K562 (cell line): ENCODE results near the gene PIANP. TPM values are rescaled to one million over a fixed set of nuclear protein-coding genes. Genes with fewer than 3 reads are reported as not detected.

ENCODE experiments used
- CTCF ChIP-seq, 3 experiments: IDR thresholded peaks in 2 of 3; conservative IDR thresholded peaks in 1 of 3; 2 replicates each; pipeline ENCODE4 v1.5.1; 2011 to 2012; ENCODE audit warnings: low read length in 3 of 3, mild to moderate bottlenecking in 3 of 3, control low read depth in 2 of 3, improper control_type of control experiment in 1 of 3, inconsistent platforms in 1 of 3, low read depth in 1 of 3, mixed read lengths in 1 of 3, moderate library complexity in 1 of 3; ENCODE audit not compliant: insufficient read depth in 2 of 3
- GMEB1 ChIP-seq: fragments of 250-450 bp; sonication (Bioruptor Pico); IDR thresholded peaks from 2 replicates; pipeline ENCODE4 v1.4.0; 2020; ENCODE audit warnings: mild to moderate bottlenecking
- IFI16 ChIP-seq: fragments of 250-450 bp; sonication (Bioruptor Pico); IDR thresholded peaks from 2 replicates; pipeline ENCODE4 v2.1.2; 2022; ENCODE audit warnings: mild to moderate bottlenecking, inconsistent platforms
- KLF13 ChIP-seq: fragments of 450-650 bp; IDR thresholded peaks from 2 replicates; pipeline ENCODE4 v1.6.1; 2016; ENCODE audit warnings: missing genetic modification characterization, low read depth, mild to moderate bottlenecking, missing compliant biosample characterization, moderate library complexity, borderline replicate concordance
- MAZ ChIP-seq, 2 experiments: fragments of 450-650 bp in 1 of 2; sonication (generic) in 1 of 2; formaldehyde crosslinking; IDR thresholded peaks in 1 of 2; conservative IDR thresholded peaks in 1 of 2; 2 replicates each; pipeline versions ENCODE4 v1.4.0 to v1.5.0; 2020; ENCODE audit warnings: mild to moderate bottlenecking in 1 of 2, missing genetic modification reagents in 1 of 2
- NCOA4 ChIP-seq: fragments of 450-650 bp; IDR thresholded peaks from 2 replicates; pipeline ENCODE4 v1.6.1; 2018; ENCODE audit warnings: mild to moderate bottlenecking; ENCODE audit not compliant: partially characterized antibody
- NR0B1 ChIP-seq: fragments of 450-650 bp; IDR thresholded peaks from one replicate; pipeline ENCODE4 v1.6.1; 2018; ENCODE audit warnings: mild to moderate bottlenecking, moderate library complexity; ENCODE audit not compliant: partially characterized antibody
- RBBP5 ChIP-seq: fragments of 200-600 bp; sonication (generic); IDR thresholded peaks from 2 replicates; pipeline ENCODE4 v1.6.1; 2012; ENCODE audit warnings: borderline replicate concordance, mild to moderate bottlenecking, low read length, control low read depth, inconsistent platforms; ENCODE audit not compliant: insufficient read depth, poor library complexity, severe bottlenecking
- SAP30 ChIP-seq: fragments of 200-600 bp; sonication (generic); IDR thresholded peaks from 2 replicates; pipeline ENCODE4 v1.6.1; 2012; ENCODE audit warnings: borderline replicate concordance, low read depth, mild to moderate bottlenecking, moderate library complexity, low read length, control low read depth, inconsistent platforms; ENCODE audit not compliant: insufficient read depth, poor library complexity, severe bottlenecking
- SMARCB1 ChIP-seq: IDR thresholded peaks from 2 replicates; pipeline ENCODE4 v1.6.1; 2011; ENCODE audit warnings: improper control_type of control experiment, low read depth; ENCODE audit not compliant: insufficient read length
- TAF1 ChIP-seq: IDR thresholded peaks from 2 replicates; pipeline ENCODE4 v1.6.1; 2011; ENCODE audit warnings: mild to moderate bottlenecking, low read length, moderate library complexity; ENCODE audit not compliant: insufficient read depth, control insufficient read depth, severe bottlenecking; ENCODE audit errors: extremely low read depth
- ZNF586 ChIP-seq: fragments of 450-650 bp; formaldehyde crosslinking; conservative IDR thresholded peaks from 2 replicates; pipeline ENCODE4 v1.4.0; 2020; ENCODE audit warnings: mild to moderate bottlenecking, moderate library complexity
- polyA plus RNA-seq, 8 experiments: library from polyadenylated mRNA; depleted of rRNA in 4 of 8; stranded (reverse) in 5 of 8; unstranded in 3 of 8; fragments of >200 nt; fragmentation: Nextera tagmentation in 2 of 8; fragmentation: Illumina TruSeq in 1 of 8; extraction: Ambion mirVana in 2 of 8; extraction: Trizol in 1 of 8; gene quantifications; 2 replicates each; pipeline versions ENCODE4 v1.2.1 to v1.2.3, GENCODE V29; 2011 to 2014; ENCODE audit warnings: inconsistent platforms in 1 of 8, missing spikeins in 1 of 8
- total RNA-seq, 7 experiments: library from RNA; depleted of rRNA in 6 of 7; stranded (reverse); fragments of >200 nt in 6 of 7; fragmentation: Illumina TruSeq in 2 of 7; extraction: Trizol in 2 of 7; gene quantifications; 2 replicates each; pipeline versions ENCODE4 v1.2.1 to v1.2.3, GENCODE V29; 2011 to 2021; ENCODE audit warnings: low replicate concordance in 1 of 7
- TF ChIP-seq, protein P1 (sequence below): sonication (generic); formaldehyde crosslinking; IDR thresholded peaks from 2 replicates; pipeline ENCODE4 v1.8.0; 2022; ENCODE audit warnings: mild to moderate bottlenecking, missing genetic modification reagents
- TF ChIP-seq, protein P2 (sequence below): fragments of 450-650 bp; IDR thresholded peaks from 2 replicates; pipeline ENCODE4 v1.6.1; 2016

PIANP gene
- total and polyA plus RNA-seq, 9 of the 15 experiments (the other 6 are each of a cell fraction or from before 2014, with no cell fraction given) = 0.07 TPM; not detected in 8

DNA sequence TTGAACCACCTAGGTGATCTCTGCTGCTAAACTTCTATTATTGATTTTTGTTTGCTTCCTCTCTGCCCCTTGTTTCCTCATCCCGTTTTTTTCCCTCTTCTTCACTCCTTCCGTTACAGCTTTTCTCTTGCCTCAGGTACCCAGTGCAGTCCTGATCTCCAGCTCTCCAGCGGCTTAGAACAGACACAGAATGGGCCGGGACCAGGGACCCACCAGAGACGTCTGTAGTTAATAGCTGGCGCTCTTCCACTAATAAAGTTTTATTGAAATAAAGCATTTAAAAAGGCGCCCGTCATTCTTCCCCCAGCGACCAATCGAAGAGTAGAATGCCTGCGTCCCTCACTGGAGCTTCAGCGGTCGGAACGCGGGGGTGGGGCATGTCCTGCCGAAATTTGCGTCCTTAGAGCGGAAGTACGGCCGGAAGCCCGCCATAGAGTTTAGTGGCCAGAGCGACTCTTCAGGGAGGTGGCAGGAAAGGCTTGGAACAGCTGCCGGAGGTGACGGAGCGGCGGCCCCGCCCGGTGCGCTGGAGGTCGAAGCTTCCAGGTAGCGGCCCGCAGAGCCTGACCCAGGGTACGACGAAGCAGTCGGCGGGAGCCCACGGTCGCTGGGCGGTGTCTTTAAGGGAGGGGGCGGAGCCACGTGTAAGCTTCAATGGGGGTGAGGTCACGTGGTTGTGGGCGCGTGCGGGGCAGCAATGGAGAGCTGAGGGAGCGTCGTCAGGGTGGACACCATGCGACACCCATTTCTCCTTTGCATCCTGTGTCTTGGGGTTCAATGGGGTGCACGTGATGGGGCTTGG lies 23.2 kb upstream of the PIANP start, which contains the start of gene COPS7A (continued):
- TF ChIP-seq GMEB1 (peak; percentile 80), NR0B1 (no peak), SAP30 (peak; percentile 34), ZNF586 (CRISPR knock-in tag) (no peak), KLF13 (tag) (no peak), NCOA4 (no peak), CTCF (IDR thresholded peaks at IDR 0.05 in 2 of 3, conservative IDR thresholded peaks at IDR 0.05 in 1 of 3; ENCODE audit: insufficient read depth in 2 of 3, low read depth in 1 of 3, low read length in 3 of 3) (peak in 1 of 3 experiments; percentile 30; a peak in 2 of 6 replicates), RBBP5 (no peak), MAZ (CRISPR knock-in tag; conservative IDR thresholded peaks at IDR 0.05 in 1 of 2, IDR thresholded peaks at IDR 0.05 in 1 of 2) (peak; percentile 93 to 95), TAF1 (peak; percentile 70), IFI16 (CRISPR knock-in tag) (no peak), SMARCB1 (no peak)
- TF ChIP-seq, protein P1, sequence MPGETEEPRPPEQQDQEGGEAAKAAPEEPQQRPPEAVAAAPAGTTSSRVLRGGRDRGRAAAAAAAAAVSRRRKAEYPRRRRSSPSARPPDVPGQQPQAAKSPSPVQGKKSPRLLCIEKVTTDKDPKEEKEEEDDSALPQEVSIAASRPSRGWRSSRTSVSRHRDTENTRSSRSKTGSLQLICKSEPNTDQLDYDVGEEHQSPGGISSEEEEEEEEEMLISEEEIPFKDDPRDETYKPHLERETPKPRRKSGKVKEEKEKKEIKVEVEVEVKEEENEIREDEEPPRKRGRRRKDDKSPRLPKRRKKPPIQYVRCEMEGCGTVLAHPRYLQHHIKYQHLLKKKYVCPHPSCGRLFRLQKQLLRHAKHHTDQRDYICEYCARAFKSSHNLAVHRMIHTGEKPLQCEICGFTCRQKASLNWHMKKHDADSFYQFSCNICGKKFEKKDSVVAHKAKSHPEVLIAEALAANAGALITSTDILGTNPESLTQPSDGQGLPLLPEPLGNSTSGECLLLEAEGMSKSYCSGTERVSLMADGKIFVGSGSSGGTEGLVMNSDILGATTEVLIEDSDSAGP (CRISPR knock-in tag) = peak; percentile 64; the same call in 1 of the 2 replicates
- TF ChIP-seq, protein P2, sequence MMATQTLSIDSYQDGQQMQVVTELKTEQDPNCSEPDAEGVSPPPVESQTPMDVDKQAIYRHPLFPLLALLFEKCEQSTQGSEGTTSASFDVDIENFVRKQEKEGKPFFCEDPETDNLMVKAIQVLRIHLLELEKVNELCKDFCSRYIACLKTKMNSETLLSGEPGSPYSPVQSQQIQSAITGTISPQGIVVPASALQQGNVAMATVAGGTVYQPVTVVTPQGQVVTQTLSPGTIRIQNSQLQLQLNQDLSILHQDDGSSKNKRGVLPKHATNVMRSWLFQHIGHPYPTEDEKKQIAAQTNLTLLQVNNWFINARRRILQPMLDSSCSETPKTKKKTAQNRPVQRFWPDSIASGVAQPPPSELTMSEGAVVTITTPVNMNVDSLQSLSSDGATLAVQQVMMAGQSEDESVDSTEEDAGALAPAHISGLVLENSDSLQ = peak; percentile 98
